Umbilical cord (tissue), 2 donors: ENCODE results near the gene HCFC1. TPM values are rescaled to one million over a fixed set of nuclear protein-coding genes. Genes with fewer than 3 reads are reported as not detected.

ENCODE experiments used
- DNase-seq: peaks from one replicate; pipeline ENCODE4 v3.0.0-alpha.2; 2015; ENCODE audit warnings: low spot score
- total RNA-seq: library from RNA; depleted of rRNA; stranded (reverse); fragments of >200 nt; gene quantifications from one replicate; pipeline ENCODE4 v1.2.3, GENCODE V29; 2014; ENCODE audit warnings: low replicate concordance; ENCODE audit not compliant: insufficient read depth

The HCFC1 gene
- total RNA-seq, 1 donor from 2014 or later: 7.2 TPM

GRCh38 chrX:153941336-153942252 lies 30.0 kb downstream of the HCFC1 start:
- DNase-seq: no peak

GRCh38 chrX:153939573-153939972 lies 32.0 kb downstream of the HCFC1 start:
- DNase-seq: no peak

DNA sequence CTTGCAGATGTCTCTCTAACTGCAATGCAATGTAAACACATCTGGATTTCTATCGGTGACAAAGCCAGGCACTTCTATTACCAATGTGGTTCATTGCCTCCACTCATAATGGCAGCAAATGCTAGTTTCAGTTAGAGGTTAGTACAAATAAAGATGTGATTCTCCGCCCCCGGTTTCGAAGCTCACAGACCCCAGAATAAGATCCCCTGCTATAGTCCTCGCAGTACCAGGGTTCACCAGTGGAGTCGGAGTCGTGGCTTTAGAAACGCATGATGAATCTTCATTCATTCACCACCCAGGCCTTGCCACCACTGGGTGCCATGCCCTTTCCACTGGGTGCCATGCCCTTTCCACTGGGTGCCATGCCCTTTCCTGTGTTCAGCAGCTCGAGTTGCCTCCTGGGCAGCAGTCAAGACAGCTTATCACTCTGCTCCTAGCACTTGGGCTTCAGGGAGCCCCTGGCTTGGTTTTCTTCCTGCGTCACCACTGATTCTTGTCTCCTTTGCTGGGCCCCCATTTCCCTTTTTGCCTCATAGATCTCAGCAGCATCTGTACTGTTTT lies 33.3 kb downstream of the HCFC1 start:
- no peak for DNase-seq

- DNase-seq: no peak
Observed at GRCh38 chrX:153937056-153937455, 34.6 kb downstream of the HCFC1 start.

DNA sequence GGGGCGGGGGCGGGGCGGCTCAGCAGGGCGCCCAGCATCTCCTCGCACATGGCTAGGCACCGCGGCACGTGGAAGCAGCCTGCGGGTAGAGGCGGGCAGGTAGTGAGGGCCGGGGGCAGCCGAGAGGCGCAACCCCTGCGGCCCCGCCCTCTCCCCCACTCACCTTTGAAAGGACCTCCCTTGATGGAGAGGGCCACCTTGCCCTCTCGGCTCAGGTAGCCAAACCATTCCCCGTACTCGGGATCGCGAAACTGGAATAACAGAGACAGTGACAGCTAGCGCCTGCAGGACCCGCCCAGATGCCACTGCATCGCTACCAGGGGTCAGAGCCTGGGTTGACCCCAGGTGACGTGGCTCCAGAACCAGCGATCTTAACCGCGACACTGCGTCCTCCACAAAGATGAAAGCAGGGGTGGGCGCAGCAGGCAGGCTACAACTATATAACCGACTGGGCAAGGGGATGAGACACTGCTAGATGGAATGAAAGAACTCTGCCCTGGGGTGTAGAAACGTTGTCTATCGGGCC lies 36.2 kb downstream of the HCFC1 start:
- no peak for DNase-seq

DNA sequence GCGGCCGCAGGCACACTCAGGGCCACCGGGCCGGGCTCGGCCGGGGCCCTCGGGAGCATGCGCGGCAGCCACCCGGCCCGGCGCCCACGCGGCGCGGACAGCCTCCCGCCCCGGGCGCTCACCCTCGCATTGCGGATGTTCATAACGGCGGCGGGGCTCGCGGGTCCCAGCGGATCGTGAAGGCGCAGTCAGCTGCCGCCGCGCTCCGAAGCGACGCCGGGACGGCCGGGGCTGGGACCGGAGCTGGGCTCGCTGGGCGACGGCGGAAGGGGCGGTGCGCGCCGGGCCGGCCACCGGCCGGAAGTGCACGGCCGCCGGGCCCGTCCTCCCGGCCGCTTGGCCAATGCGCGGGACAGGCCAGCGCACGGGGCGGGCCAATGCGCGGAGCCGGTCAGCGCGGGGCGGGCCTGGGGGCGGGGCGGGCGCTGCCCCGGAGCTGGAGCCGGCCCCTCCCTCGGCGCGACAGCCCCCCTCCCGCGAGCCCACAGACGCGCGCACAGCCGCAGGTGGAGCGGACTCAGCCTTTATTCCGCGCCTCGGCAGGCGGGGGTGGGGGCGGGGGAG lies 36.8 kb downstream of the HCFC1 start, which contains the start of gene NAA10:
Gene NAA10 (minus strand): TSS at position 276 of the 564 bp plus-strand sequence. CDS start 133 bp downstream, at position 143.
- DNase-seq: peak; percentile 74

DNA sequence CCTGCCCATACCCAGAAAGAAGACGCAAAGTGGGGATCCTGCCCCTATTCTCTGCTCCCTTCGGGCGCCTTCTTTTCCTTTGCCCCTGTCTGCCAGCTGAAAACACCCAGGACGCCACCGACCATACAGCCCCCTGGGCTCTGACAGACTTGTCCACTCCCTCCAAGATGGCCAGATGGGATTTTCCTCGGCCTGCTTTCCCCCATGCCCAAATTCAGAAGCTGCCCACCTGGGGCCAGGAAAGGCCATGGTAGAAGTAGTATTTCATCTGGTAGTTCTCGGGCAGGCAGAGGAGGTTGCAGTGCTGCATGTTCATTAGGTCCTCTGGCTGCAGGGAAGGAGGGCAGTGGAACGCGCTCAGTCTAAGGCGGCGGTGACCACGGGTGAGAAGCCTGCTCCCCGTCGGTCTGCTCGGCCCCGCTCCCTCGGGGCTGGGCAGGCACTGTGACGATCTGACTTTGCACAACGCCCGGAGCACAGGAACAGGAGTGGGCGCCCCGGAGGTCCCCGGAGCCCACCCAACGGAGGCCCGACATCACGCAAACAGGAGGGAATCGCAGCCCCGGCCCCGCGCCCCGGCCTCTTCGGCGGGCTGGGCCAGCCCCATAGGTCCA lies 37.4 kb downstream of the HCFC1 start:
- no peak for DNase-seq

DNA sequence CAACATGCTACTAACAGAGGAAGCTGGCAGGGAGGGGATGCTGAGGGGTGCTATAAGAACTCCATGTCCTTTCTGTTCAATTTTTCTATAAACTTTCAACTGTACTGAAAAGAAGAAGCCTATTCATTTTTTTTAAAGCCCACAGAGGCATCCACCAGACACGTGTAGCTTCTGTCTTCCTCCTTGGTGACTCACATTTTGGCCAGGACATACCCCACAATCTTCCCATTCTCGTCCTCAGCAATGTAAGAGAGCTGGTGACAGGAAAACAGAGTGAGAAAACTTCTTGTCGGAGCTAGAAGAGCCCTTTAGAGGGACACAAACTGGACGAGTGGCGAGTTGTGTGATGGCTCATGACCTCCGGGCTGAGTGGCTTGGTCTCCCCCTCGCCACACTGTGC lies 37.9 kb downstream of the HCFC1 start:
- DNase-seq: no peak

- no peak for DNase-seq
Observed at GRCh38 chrX:153932220-153932915, 39.2 kb downstream of the HCFC1 start.

DNA sequence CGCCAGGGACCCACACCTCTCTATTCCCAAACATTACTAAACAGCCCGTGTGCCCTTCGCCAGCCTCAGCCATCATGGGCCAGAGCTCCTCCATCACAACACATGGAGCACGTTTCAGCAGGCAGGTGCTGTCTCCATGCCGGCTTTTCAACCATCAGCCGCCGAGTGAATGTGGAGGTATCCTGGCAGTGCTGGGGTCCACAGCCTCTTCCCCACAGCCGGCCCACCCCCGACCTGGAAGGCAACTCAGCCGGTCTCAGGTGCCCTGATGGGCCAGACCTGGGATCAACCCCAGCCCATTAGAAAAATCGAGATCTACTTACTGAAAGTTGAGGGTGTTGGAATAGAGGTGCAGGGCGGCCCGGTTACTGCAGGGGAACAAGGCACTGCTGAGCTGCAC lies 39.9 kb downstream of the HCFC1 start:
- no peak for DNase-seq

GRCh38 chrX:153931151-153931550 lies 40.5 kb downstream of the HCFC1 start:
- no peak for DNase-seq

DNA sequence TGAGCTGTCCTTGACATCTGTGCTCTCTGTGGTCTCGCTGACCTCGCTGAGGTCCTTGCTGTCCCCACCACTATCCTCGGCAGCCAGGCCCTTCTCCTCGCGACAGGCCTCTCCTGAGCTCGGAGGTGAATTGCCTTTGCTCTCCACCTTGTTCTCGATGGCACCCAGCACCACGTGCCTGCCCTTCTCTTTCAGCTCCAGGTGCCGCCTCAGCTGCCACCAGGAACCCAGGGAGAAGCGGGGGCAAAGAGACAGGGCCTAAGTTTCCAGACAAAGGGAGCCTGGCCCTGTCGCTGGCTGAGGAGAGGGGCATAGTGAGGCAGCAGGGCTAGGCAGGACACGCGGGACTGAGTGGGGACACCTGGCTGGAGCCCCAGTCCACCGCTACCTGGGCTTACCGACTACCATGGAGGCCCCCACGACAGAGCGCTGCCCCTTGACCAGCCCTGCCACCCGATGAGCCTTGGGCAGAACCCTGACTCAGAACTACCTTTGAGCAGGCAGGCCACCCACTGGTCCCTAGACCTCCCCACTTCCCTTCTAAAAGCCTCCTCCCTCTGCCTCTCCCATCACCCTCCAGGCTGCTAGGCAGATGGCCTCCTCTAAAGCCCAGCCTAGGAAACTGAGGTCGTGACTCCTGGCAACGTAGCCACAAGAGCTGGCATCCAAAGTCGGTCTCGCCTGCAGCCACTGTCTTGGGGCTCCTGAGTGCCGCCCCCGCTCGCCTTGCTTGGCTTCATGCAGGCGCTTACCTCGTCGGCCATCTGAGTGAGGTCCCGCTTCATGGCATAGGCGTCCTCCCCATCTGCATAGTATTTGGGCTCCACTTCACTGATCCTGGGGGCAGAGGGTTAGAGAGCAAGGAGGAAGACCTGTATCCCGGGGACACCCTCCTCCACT lies 41.4 kb downstream of the HCFC1 start:
- no peak for DNase-seq

DNA sequence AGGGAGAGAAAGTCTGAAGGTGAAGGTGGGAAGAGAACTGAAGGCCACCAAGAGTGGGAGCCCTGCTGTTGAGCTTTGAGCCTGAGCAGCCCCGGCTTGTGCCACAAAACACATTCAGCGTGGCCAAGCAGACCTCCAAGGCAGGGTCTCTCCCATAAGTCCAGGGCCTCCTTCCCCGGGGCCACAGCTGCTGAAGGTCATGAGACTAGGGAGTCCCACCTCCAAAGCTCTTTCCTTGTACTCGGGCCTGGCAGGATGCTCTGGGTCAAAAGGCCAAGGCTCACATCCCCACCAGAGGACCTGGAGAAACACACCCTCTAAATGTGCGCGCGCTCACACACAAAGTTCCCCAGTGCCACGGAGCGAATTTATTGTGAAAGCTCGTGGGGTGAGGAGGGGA lies 42.0 kb downstream of the HCFC1 start:
- no peak for DNase-seq

- DNase-seq: no peak
Observed at GRCh38 chrX:153928846-153929245, 42.8 kb downstream of the HCFC1 start.

GRCh38 chrX:153927922-153928760 lies 43.5 kb downstream of the HCFC1 start:
- DNase-seq: peak; percentile 98

DNA sequence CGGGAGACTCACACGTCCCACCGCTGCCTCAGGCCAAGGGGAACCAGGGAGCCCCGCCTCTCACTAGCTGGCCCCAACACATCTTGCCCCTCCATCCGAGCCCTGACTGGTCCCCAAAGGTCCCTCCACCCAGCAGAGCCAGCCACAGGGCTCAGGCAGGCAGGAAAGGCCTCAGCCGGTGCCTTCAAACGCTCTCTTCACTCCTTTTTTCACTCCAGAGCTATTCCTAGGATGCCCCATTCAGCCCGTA lies 44.0 kb downstream of the HCFC1 start:
- DNase-seq: no peak

DNA sequence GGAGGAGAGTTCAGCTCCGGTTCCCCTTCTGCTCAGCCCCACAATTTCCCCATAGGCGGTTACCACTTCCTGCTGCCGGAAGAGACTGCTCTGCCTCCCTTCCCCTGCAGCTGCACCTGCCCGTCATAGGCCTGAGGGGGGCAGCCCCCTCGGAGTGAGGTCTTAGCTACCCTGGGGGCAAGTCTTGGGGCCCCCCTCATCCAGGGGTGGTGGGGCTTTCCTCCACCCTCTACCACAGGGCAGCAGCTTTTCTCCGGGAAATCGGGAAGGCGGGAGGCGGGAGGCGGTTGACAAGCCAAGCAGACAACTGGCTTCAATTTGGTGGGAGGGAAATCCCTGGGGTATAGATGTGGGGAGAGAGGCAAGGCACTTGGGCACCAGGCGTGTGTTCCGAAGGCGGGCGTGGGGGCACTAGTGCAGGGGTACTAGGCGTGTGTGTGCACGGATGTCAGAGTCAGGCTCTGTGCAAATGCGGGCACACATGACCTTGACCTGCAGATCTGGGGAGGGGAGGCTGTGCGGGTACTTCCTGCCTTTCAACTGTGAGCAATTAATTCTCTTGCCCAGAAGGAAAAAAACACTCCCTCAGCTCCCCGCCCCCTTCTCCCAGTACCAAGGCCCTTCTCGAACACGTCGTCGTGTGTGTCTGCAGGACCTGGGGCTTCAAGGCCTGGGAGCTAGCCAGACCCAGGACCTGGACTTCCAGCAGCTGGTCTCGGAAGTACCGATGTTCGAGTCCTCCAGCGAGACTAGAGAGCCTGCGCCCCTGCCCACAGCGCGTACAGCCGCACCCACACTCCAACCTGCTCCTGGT lies 44.6 kb downstream of the HCFC1 start:
- DNase-seq: peak; percentile 46

- peak; percentile 68 for DNase-seq
Observed at GRCh38 chrX:153926552-153926857, 45.1 kb downstream of the HCFC1 start.
